Esophagus (tissue), 2 donors: ENCODE data around the gene TEX2. TPM values are rescaled to one million over a fixed set of nuclear protein-coding genes. Genes with fewer than 3 reads are reported as not detected.
A peak's percentile ranks its signal among the peaks of the same experiment; 100 is the strongest.
"Not testable (repeated sequence)": the region's sequence is repeated elsewhere in the genome, so short reads cannot be mapped to it uniquely, and the experiment has no call there.

ENCODE experiments used
- H3K27ac ChIP-seq, 2 donors: one replicate each; pipeline ENCODE4 v1.5.1; 2013; ENCODE audit warnings: low read depth in 2 of 2, mild to moderate bottlenecking in 2 of 2, inconsistent platforms in 1 of 2, low read length in 1 of 2, moderate library complexity in 1 of 2
- H3K27me3 ChIP-seq, 2 donors: one replicate each; pipeline ENCODE4 v1.6.1; 2013; ENCODE audit warnings: low read length in 2 of 2, control low read depth in 1 of 2, mild to moderate bottlenecking in 1 of 2; ENCODE audit not compliant: insufficient read depth in 2 of 2, control insufficient read depth in 1 of 2
- H3K36me3 ChIP-seq, 2 donors: one replicate each; pipeline ENCODE4 v1.6.1; 2013; ENCODE audit warnings: low read length in 1 of 2; ENCODE audit not compliant: control insufficient read depth in 2 of 2, insufficient read depth in 2 of 2
- H3K4me1 ChIP-seq, 2 donors: one replicate each; pipeline ENCODE4 v1.6.1; 2013; ENCODE audit warnings: low read length in 1 of 2; ENCODE audit not compliant: control insufficient read depth in 2 of 2, insufficient read depth in 2 of 2
- H3K4me3 ChIP-seq, 2 donors: one replicate each; pipeline ENCODE4 v1.5.1; 2013; ENCODE audit warnings: low read length in 2 of 2, mild to moderate bottlenecking in 2 of 2, low read depth in 1 of 2, moderate library complexity in 1 of 2
- H3K9me3 ChIP-seq, 2 donors: one replicate each; pipeline ENCODE4 v1.6.1; 2013; ENCODE audit warnings: mild to moderate bottlenecking in 2 of 2, low read depth in 1 of 2, low read length in 1 of 2, moderate library complexity in 1 of 2; ENCODE audit not compliant: control insufficient read depth in 2 of 2, insufficient read depth in 1 of 2
- WGBS, 2 donors: extraction: QIAGEN DNeasy Blood & Tissue Kit; methylation state at CpG; one replicate each; pipeline ENCODE4 v1.1.7; 2013; 5-methylcytosine and 5-hydroxymethylcytosine counted together
- polyA plus RNA-seq, 2 donors: library from polyadenylated mRNA; stranded (reverse); fragments of 200-250 nt; gene quantifications; one replicate each; pipeline ENCODE4 v1.2.3, GENCODE V29; 2013
- donor health status: healthy with polysubstance abuse.
- donor health status: Bipolar disorder and iron deficiency.

Gene TEX2
- polyA plus RNA-seq, 2 donors: 7.9 to 10.6 TPM

GRCh38 chr17:64208656-64209055, 54.4 kb downstream of the TEX2 start:
- not testable (repeated sequence) for H3K27me3 ChIP-seq, H3K9me3 ChIP-seq, H3K4me1 ChIP-seq, H3K4me3 ChIP-seq, H3K36me3 ChIP-seq
- H3K27ac ChIP-seq: peak overlapping the region in 1 of 2 donors; percentile 65

- Histone ChIP-seq H3K27ac (no peak overlapping the region), H3K36me3 (no peaks in the 10 kb centered on the region), H3K9me3 (no peaks in the 10 kb centered on the region), H3K4me3 (no peak overlapping the region), H3K27me3 (no peaks in the 10 kb centered on the region), H3K4me1 (peaks cover 3 to 5% of the 10 kb centered on the region in 2 donors)
- 65 to 78% methylated on average over 2 of the region's 2 CpGs for WGBS, 2 donors
These were observed 57.3 kb downstream of the TEX2 start for GRCh38 chr17:64205804-64206203.

- Histone ChIP-seq H3K36me3 (no peaks in the 10 kb centered on the region), H3K4me3 (no peak overlapping the region), H3K27me3 (no peaks in the 10 kb centered on the region), H3K9me3 (no peaks in the 10 kb centered on the region), H3K4me1 (peaks cover 3 to 8% of the 10 kb centered on the region in 2 donors), H3K27ac (no peak overlapping the region)
- WGBS, 2 donors: 66 to 68% methylated on average over 4 of the region's 4 CpGs
These were observed 59.4 kb downstream of the TEX2 start for GRCh38 chr17:64203630-64204029.

GRCh38 chr17:64202683-64203344, 60.2 kb downstream of the TEX2 start:
- H3K27ac ChIP-seq: no peak overlapping the region

GRCh38 chr17:64200080-64201032, 62.7 kb downstream of the TEX2 start:
- no peaks in the 10 kb centered on the region for H3K36me3 ChIP-seq
- WGBS, 2 donors: 57 to 66% methylated on average over 3 of the region's 3 CpGs
- H3K9me3 ChIP-seq: no peaks in the 10 kb centered on the region
- H3K4me1 ChIP-seq: peaks cover 0 to 6% of the 10 kb centered on the region in 2 donors
- no peaks in the 10 kb centered on the region for H3K27me3 ChIP-seq
- no peak overlapping the region for H3K27ac ChIP-seq
- no peak overlapping the region for H3K4me3 ChIP-seq

More at GRCh38 chr17:64202683-64203344, 60.2 kb downstream of the TEX2 start:
- Histone ChIP-seq H3K9me3 (no peaks in the 10 kb centered on the region), H3K4me3 (no peak overlapping the region), H3K4me1 (peaks cover 0 to 8% of the 10 kb centered on the region in 2 donors), H3K27me3 (no peaks in the 10 kb centered on the region), H3K36me3 (no peaks in the 10 kb centered on the region)
- 60 to 72% methylated on average over 5 of the region's 5 CpGs for whole genome bisulfite sequencing, 2 donors

- Histone ChIP-seq H3K4me3 (no peak overlapping the region), H3K9me3 (no peaks in the 10 kb centered on the region), H3K27ac (no peak overlapping the region), H3K4me1 (peaks cover 0 to 6% of the 10 kb centered on the region in 2 donors), H3K36me3 (no peaks in the 10 kb centered on the region), H3K27me3 (no peaks in the 10 kb centered on the region)
- WGBS, 2 donors: 91 to 94% methylated on average over 5 of the region's 5 CpGs
These were observed 64.5 kb downstream of the TEX2 start for GRCh38 chr17:64198331-64199090.

- Histone ChIP-seq H3K27ac (no peak overlapping the region), H3K27me3 (no peaks in the 10 kb centered on the region), H3K9me3 (no peaks in the 10 kb centered on the region), H3K36me3 (no peaks in the 10 kb centered on the region), H3K4me1 (peaks cover 0 to 6% of the 10 kb centered on the region in 2 donors), H3K4me3 (no peak overlapping the region)
- WGBS, 2 donors: 77 to 81% methylated on average over 4 of the region's 4 CpGs
These were observed 66.5 kb downstream of the TEX2 start for GRCh38 chr17:64196601-64197000.

GRCh38 chr17:64193561-64193960, 69.5 kb downstream of the TEX2 start:
- Histone ChIP-seq H3K4me3 (no peak overlapping the region), H3K27me3 (no peaks in the 10 kb centered on the region), H3K36me3 (no peaks in the 10 kb centered on the region), H3K9me3 (no peaks in the 10 kb centered on the region), H3K4me1 (peaks cover 0 to 6% of the 10 kb centered on the region in 2 donors), H3K27ac (no peak overlapping the region)
- 91 to 92% methylated on average over 9 of the region's 9 CpGs for WGBS, 2 donors

- H3K36me3 ChIP-seq: peaks cover 0 to 4% of the 10 kb centered on the region in 2 donors
- peaks cover 0 to 6% of the 10 kb centered on the region in 2 donors for H3K4me1 ChIP-seq
- no peaks in the 10 kb centered on the region for H3K9me3 ChIP-seq
- H3K27me3 ChIP-seq: no peaks in the 10 kb centered on the region
- WGBS, 2 donors: 61 to 62% methylated on average over 3 of the region's 3 CpGs
- H3K4me3 ChIP-seq: no peak overlapping the region
- no peak overlapping the region for H3K27ac ChIP-seq
These were observed 70.5 kb downstream of the TEX2 start for GRCh38 chr17:64192589-64192988.
